ENCODE measurements around the gene FHOD1. TPM values are rescaled to one million over a fixed set of nuclear protein-coding genes. Genes with fewer than 3 reads are reported as not detected.

The FHOD1 gene
- total and polyA plus RNA-seq, 2 of the 13 experiments (the other 11 are each of a cell fraction or from before 2014, with no cell fraction given): 20.0 to 20.8 TPM

DNA sequence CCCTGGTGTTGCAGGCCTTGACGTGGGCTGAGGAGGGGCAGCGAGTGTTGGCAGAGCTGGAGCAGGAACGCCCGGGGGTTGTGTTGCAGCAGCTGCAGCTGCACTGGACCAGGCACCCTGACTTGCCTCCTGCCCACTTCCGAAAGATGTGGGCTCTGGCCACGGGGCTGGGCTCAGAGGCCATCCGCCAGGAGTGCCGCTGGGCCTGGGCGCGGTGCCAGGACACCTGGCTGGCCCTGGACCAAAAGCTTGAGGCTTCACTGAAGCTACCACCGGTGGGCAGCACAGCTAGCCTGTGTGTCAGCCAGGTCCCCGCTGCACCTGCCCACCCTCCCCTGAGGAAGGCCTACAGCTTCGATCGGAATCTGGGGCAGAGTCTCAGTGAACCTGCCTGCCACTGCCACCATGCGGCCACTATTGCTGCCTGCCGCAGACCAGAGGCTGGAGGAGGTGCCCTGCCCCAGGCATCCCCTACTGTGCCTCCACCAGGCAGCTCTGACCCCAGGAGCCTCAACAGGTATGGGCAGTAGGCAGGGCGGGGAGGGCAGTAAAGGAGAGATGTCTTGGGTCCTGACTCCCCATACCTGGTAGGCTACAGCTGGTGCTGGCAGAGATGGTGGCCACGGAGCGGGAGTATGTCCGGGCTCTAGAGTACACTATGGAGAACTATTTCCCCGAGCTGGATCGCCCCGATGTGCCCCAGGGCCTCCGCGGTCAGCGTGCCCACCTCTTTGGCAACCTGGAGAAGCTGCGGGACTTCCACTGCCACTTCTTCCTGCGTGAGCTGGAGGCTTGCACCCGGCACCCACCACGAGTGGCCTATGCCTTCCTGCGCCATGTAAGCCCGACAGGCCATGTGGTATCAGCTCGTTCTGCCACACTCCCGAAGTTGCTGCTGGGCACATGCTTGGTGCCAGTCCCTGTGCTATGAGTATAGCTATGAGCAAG lies 37.7 kb upstream of the FHOD1 start (continued):
- TF ChIP-seq DMAP1 (CRISPR knock-in tag; IDR thresholded peaks at IDR 0.05) (no peak), ZNF101 (CRISPR knock-in tag; IDR thresholded peaks at IDR 0.05; ENCODE audit: borderline replicate concordance, low read depth) (no peak), NFRKB (IDR thresholded peaks at IDR 0.05) (no peak), RBFOX2 (IDR thresholded peaks at IDR 0.05; ENCODE audit: low read depth, low read length) (peak; percentile 45; the same call in 1 of the 2 replicates), IRX3 (CRISPR knock-in tag; IDR thresholded peaks at IDR 0.05; ENCODE audit: borderline replicate concordance, low read depth) (no peak), ZNF180 (CRISPR knock-in tag; IDR thresholded peaks at IDR 0.05; ENCODE audit: borderline replicate concordance, low read depth) (no peak), ZNF564 (CRISPR knock-in tag; IDR thresholded peaks at IDR 0.05) (0 out of 2 replicates have a peak, but pooled peaks have one; percentile 6), ZFP82 (CRISPR knock-in tag; IDR thresholded peaks at IDR 0.05; ENCODE audit: borderline replicate concordance) (no peak), ZNF558 (CRISPR knock-in tag; IDR thresholded peaks at IDR 0.05; ENCODE audit: borderline replicate concordance) (no peak), FOXK1 (CRISPR knock-in tag; IDR thresholded peaks at IDR 0.05; ENCODE audit: borderline replicate concordance, low read depth) (no peak), DPF2 (CRISPR knock-in tag; IDR thresholded peaks at IDR 0.05; ENCODE audit: borderline replicate concordance, low read depth) (no peak), KDM4B (CRISPR knock-in tag; IDR thresholded peaks at IDR 0.05) (no peak), FLYWCH1 (CRISPR knock-in tag; IDR thresholded peaks at IDR 0.05) (no peak), ATF7 (IDR thresholded peaks at IDR 0.05) (no peak), ATF7 (CRISPR knock-in tag; IDR thresholded peaks at IDR 0.05) (no peak), CREBL2 (CRISPR knock-in tag; IDR thresholded peaks at IDR 0.05; ENCODE audit: borderline replicate concordance) (no peak), AGO1 (IDR thresholded peaks at IDR 0.05; ENCODE audit: low read depth, low read length, poor library complexity, severe bottlenecking) (no peak), GTF3A (CRISPR knock-in tag; conservative IDR thresholded peaks at IDR 0.05) (no peak), TAF1 (CRISPR knock-in tag; IDR thresholded peaks at IDR 0.05) (no peak), ZNF883 (CRISPR knock-in tag; IDR thresholded peaks at IDR 0.05; ENCODE audit: not compliant biosample characterization) (peak; percentile 19), ZNF782 (CRISPR knock-in tag; IDR thresholded peaks at IDR 0.05; ENCODE audit: borderline replicate concordance) (peak; percentile 54; the same call in 1 of the 2 replicates), ZKSCAN1 (IDR thresholded peaks at IDR 0.05; ENCODE audit: low read length) (no peak), CENPX (CRISPR knock-in tag; IDR thresholded peaks at IDR 0.05) (no peak), ZNF781 (CRISPR knock-in tag; IDR thresholded peaks at IDR 0.05; ENCODE audit: borderline replicate concordance, not compliant biosample characterization) (no peak), ZNF337 (CRISPR knock-in tag; IDR thresholded peaks at IDR 0.05; ENCODE audit: borderline replicate concordance, low read depth) (no peak)
- TF ChIP-seq, protein P1, sequence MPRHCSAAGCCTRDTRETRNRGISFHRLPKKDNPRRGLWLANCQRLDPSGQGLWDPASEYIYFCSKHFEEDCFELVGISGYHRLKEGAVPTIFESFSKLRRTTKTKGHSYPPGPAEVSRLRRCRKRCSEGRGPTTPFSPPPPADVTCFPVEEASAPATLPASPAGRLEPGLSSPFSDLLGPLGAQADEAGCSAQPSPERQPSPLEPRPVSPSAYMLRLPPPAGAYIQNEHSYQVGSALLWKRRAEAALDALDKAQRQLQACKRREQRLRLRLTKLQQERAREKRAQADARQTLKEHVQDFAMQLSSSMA (CRISPR knock-in tag; IDR thresholded peaks at IDR 0.05): no peak
- TF ChIP-seq, protein P2, sequence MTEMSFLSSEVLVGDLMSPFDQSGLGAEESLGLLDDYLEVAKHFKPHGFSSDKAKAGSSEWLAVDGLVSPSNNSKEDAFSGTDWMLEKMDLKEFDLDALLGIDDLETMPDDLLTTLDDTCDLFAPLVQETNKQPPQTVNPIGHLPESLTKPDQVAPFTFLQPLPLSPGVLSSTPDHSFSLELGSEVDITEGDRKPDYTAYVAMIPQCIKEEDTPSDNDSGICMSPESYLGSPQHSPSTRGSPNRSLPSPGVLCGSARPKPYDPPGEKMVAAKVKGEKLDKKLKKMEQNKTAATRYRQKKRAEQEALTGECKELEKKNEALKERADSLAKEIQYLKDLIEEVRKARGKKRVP (CRISPR knock-in tag; IDR thresholded peaks at IDR 0.05): no peak
- TF ChIP-seq, protein P3, sequence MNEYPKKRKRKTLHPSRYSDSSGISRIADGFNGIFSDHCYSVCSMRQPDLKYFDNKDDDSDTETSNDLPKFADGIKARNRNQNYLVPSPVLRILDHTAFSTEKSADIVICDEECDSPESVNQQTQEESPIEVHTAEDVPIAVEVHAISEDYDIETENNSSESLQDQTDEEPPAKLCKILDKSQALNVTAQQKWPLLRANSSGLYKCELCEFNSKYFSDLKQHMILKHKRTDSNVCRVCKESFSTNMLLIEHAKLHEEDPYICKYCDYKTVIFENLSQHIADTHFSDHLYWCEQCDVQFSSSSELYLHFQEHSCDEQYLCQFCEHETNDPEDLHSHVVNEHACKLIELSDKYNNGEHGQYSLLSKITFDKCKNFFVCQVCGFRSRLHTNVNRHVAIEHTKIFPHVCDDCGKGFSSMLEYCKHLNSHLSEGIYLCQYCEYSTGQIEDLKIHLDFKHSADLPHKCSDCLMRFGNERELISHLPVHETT (CRISPR knock-in tag; conservative IDR thresholded peaks at IDR 0.05): no peak
